Esophagus muscularis mucosa (tissue), 4 donors: ENCODE results near the gene GSTA4. TPM values are rescaled to one million over a fixed set of nuclear protein-coding genes. Genes with fewer than 3 reads are reported as not detected.

Source experiments
- DNase-seq: peaks from one replicate; pipeline ENCODE4 v3.0.0-alpha.2; 2017; ENCODE audit errors: extremely low spot score
- H3K27ac ChIP-seq, 4 donors: fragments of 200-600 bp; sonication (generic); replicated peaks in 1 of 4; 1 replicate in 3 of 4; 2 replicates in 1 of 4; pipeline ENCODE4 v1.5.1; 2016 to 2019; ENCODE audit warnings: mild to moderate bottlenecking in 1 of 4
- H3K27me3 ChIP-seq, 4 donors: fragments of 200-600 bp; sonication (generic); one replicate each; pipeline versions ENCODE4 v1.5.1 to v1.6.0; 2016 to 2019
- H3K36me3 ChIP-seq, 4 donors: fragments of 200-600 bp; sonication (generic); one replicate each; pipeline ENCODE4 v1.5.1; 2016 to 2019
- H3K4me1 ChIP-seq, 4 donors: fragments of 200-600 bp; sonication (generic); one replicate each; pipeline ENCODE4 v1.5.1; 2016 to 2019
- H3K4me3 ChIP-seq, 4 donors: fragments of 200-600 bp; sonication (generic); 1 replicate in 2 of 4; 2 replicates in 2 of 4; pipeline ENCODE4 v1.5.1; 2016 to 2019; ENCODE audit warnings: mild to moderate bottlenecking in 4 of 4, moderate library complexity in 1 of 4
- H3K9me3 ChIP-seq, 4 donors: fragments of 200-600 bp; sonication (generic); 1 replicate in 3 of 4; 2 replicates in 1 of 4; pipeline ENCODE4 v1.5.1; 2016 to 2019
- EP300 ChIP-seq: sonication (generic); formaldehyde crosslinking; IDR thresholded peaks from one replicate; pipeline ENCODE4 v1.6.1; 2017; ENCODE audit warnings: antibody characterized with exemption
- POLR2A ChIP-seq: fragments of 450-650 bp; IDR thresholded peaks from one replicate; pipeline ENCODE4 v1.6.1; 2017; ENCODE audit warnings: antibody characterized with exemption, moderate library complexity, mild to moderate bottlenecking, low read depth
- POLR2AphosphoS5 ChIP-seq, 2 donors: sonication (generic); formaldehyde crosslinking; IDR thresholded peaks; one replicate each; pipeline ENCODE4 v1.6.1; 2017; ENCODE audit warnings: antibody characterized with exemption in 2 of 2
- WGBS: methylation state at CpG from one replicate; pipeline ENCODE4 v1.1.5; 2018; 5-methylcytosine and 5-hydroxymethylcytosine counted together
- intact Hi-C: fragments of 100-400 bp; cut with DNase I; formaldehyde crosslinking; loops from one replicate; pipeline ENCODE4 v1.15.1; 2023
- total RNA-seq, 4 donors: library from RNA; depleted of rRNA; stranded (reverse); fragments of >200 nt; gene quantifications; one replicate each; pipeline versions ENCODE4 v1.1.0 to v1.2.1, GENCODE V29; 2016
- TF ChIP-seq, protein P1 (sequence below), 3 experiments: fragments of 200-600 bp in 2 of 3; fragments of 450-650 bp in 1 of 3; sonication (generic) in 2 of 3; IDR thresholded peaks; one replicate each; pipeline ENCODE4 v1.5.1; 2017 to 2019; ENCODE audit warnings: antibody characterized with exemption in 3 of 3, mild to moderate bottlenecking in 2 of 3, moderate library complexity in 1 of 3

The GSTA4 gene
- total RNA-seq, 4 donors from 2014 or later, result 16.6 to 23.2 (median 17.7) TPM

- peak overlapping the region; percentile 60 to 76 (median 64) for H3K27ac ChIP-seq
- TF ChIP-seq EP300 (no peak), POLR2AphosphoS5 (IDR thresholded peaks at IDR 0.05) (no peak), POLR2A (no peak)
- TF ChIP-seq, protein P1, sequence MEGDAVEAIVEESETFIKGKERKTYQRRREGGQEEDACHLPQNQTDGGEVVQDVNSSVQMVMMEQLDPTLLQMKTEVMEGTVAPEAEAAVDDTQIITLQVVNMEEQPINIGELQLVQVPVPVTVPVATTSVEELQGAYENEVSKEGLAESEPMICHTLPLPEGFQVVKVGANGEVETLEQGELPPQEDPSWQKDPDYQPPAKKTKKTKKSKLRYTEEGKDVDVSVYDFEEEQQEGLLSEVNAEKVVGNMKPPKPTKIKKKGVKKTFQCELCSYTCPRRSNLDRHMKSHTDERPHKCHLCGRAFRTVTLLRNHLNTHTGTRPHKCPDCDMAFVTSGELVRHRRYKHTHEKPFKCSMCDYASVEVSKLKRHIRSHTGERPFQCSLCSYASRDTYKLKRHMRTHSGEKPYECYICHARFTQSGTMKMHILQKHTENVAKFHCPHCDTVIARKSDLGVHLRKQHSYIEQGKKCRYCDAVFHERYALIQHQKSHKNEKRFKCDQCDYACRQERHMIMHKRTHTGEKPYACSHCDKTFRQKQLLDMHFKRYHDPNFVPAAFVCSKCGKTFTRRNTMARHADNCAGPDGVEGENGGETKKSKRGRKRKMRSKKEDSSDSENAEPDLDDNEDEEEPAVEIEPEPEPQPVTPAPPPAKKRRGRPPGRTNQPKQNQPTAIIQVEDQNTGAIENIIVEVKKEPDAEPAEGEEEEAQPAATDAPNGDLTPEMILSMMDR (IDR thresholded peaks at IDR 0.05), result no peak
- peaks cover 32 to 37% (median 34%) of the 10 kb centered on the region in 4 donors for H3K4me1 ChIP-seq
- no peak overlapping the region for H3K4me3 ChIP-seq
- peaks cover 0 to 61% (median 40%) of the 10 kb centered on the region in 4 donors for H3K36me3 ChIP-seq
- no peaks in the 10 kb centered on the region for H3K9me3 ChIP-seq
- WGBS, result 22% methylated on average over 4 of the region's 4 CpGs
- intact Hi-C loops, result no loop called here
- no peak for DNase-seq
- no peaks in the 10 kb centered on the region for H3K27me3 ChIP-seq
Observed at GRCh38 chr6:53033764-53034163, 38.7 kb upstream of the GSTA4 start.

DNA sequence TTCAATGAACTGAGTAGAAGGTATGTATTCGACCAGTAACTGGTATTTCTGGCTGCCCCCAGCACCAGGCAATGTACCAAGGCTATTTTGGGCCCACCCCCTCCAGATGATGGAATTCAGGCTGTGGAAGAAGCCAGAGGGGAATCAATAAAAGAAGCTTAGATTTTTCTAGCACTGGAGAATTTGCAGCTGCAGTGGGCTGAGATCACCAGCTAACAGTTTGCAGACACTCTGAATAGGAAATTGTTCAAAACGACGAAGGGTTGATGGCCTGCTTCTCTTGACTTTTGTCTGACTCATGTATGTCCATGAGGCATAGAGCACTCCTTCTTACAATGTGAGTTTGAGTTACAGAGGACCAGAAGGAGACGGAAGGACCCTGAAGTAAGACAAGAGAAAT is 37.8 kb upstream of the GSTA4 start:
- Histone ChIP-seq H3K36me3 (peaks cover 0 to 64% (median 46%) of the 10 kb centered on the region in 4 donors), H3K27me3 (no peaks in the 10 kb centered on the region), H3K9me3 (no peaks in the 10 kb centered on the region), H3K4me3 (no peak overlapping the region), H3K27ac (peak overlapping the region; percentile 60 to 76 (median 64)), H3K4me1 (peaks cover 32 to 37% (median 34%) of the 10 kb centered on the region in 4 donors)
- intact Hi-C loops, result no loop called here
- WGBS, result 51% methylated on average over 4 of the region's 4 CpGs
- DNase-seq, result no peak
- no peak for TF ChIP-seq POLR2A
- TF ChIP-seq EP300, result no peak
- TF ChIP-seq, protein P1 (IDR thresholded peaks at IDR 0.05), result no peak
- no peak for TF ChIP-seq POLR2AphosphoS5 (IDR thresholded peaks at IDR 0.05)

GRCh38 chr6:53031281-53031680 is 36.2 kb upstream of the GSTA4 start:
- TF ChIP-seq, protein P1 (IDR thresholded peaks at IDR 0.05), result no peak
- TF ChIP-seq EP300 (no peak), POLR2AphosphoS5 (IDR thresholded peaks at IDR 0.05) (no peak), POLR2A (no peak)
- no peak overlapping the region for H3K4me3 ChIP-seq
- H3K27me3 ChIP-seq, result no peaks in the 10 kb centered on the region
- intact Hi-C loops, result no loop called here
- H3K4me1 ChIP-seq, result peaks cover 32 to 35% (median 34%) of the 10 kb centered on the region in 4 donors
- H3K9me3 ChIP-seq, result no peaks in the 10 kb centered on the region
- peaks cover 9 to 70% (median 47%) of the 10 kb centered on the region in 4 donors for H3K36me3 ChIP-seq
- DNase-seq, result no peak
- WGBS, result 94% methylated on average over 4 of the region's 4 CpGs
- H3K27ac ChIP-seq, result no peak overlapping the region

GRCh38 chr6:53029761-53030160 is 34.7 kb upstream of the GSTA4 start:
- intact Hi-C loops, result no loop called here
- Histone ChIP-seq H3K27me3 (no peaks in the 10 kb centered on the region), H3K36me3 (peaks cover 11 to 70% (median 50%) of the 10 kb centered on the region in 4 donors), H3K9me3 (no peaks in the 10 kb centered on the region), H3K4me1 (peaks cover 21 to 25% (median 22%) of the 10 kb centered on the region in 4 donors), H3K27ac (no peak overlapping the region), H3K4me3 (no peak overlapping the region)
- TF ChIP-seq EP300 (no peak), POLR2AphosphoS5 (IDR thresholded peaks at IDR 0.05) (no peak), POLR2A (no peak)
- TF ChIP-seq, protein P1 (IDR thresholded peaks at IDR 0.05), result no peak
- no peak for DNase-seq
- WGBS, result 73% methylated on average over 3 of the region's 3 CpGs

GRCh38 chr6:53029257-53029656 is 34.2 kb upstream of the GSTA4 start:
- Histone ChIP-seq H3K36me3 (peaks cover 11 to 72% (median 47%) of the 10 kb centered on the region in 4 donors), H3K4me3 (no peak overlapping the region), H3K9me3 (no peaks in the 10 kb centered on the region), H3K27me3 (no peaks in the 10 kb centered on the region), H3K27ac (no peak overlapping the region), H3K4me1 (peaks cover 16 to 20% (median 18%) of the 10 kb centered on the region in 4 donors)
- TF ChIP-seq POLR2AphosphoS5 (IDR thresholded peaks at IDR 0.05), result no peak
- TF ChIP-seq, protein P1 (IDR thresholded peaks at IDR 0.05), result no peak
- TF ChIP-seq POLR2A, result no peak
- no peak for TF ChIP-seq EP300
- intact Hi-C loops, result no loop called here
- DNase-seq, result no peak
